Measurements from ENCODE around the gene BRMS1L. TPM values are rescaled to one million over a fixed set of nuclear protein-coding genes. Genes with fewer than 3 reads are reported as not detected.

BRMS1L gene
- total and polyA plus RNA-seq, 2 of the 13 experiments (the other 11 are each of a cell fraction or from before 2014, with no cell fraction given), result 21.1 to 23.8 TPM

DNA sequence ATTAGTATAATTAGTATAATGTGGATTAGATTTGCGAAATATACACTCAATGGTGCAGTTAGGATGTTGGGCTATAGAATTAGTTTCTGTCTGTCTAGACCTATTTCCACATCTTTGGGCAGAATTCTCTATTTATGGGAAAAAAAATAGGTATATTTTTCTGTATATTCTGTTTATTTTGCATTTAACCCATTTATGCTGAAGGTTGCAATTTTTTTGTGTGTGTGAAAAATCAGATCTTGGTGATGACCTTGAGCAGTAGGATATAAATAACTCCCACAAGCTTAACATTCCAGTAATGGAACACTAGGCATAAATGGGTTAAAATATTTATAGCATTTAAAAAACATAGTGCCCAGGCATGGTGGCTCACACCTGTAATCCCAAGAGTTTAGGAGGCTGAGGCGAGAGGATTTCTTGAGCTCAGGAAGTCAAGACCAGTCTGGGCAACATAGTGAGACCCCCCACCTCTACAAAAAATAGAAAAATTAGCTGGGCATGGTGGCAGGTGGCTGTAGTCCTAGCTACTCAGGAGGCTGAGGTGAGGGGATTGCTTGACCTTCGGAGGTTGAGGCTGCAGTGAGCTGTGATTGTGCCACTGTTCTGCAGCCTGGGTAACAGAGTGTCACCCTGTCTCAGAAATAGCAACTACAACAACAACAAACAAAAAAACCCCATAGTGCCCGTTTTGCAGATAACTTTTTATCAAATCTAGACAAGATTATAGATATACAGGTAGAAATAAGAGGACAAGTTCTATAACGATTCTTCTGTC lies 9.3 kb downstream of the BRMS1L start:
- POLR2A ChIA-PET, result interaction anchor here (2.0 kb wide), 1 partner anchor 9 kb away, joined by 21 read pairs; the partner anchor contains the start of gene BRMS1L
- Histone ChIP-seq H3K27me3 (ENCODE audit: control insufficient read depth in 1 of 2, insufficient read depth in 2 of 2, low read length in 2 of 2) (no peaks in the 10 kb centered on the region), H4K20me1 (ENCODE audit: insufficient read depth, low read length) (no peaks in the 10 kb centered on the region), H3K9ac (ENCODE audit: insufficient read depth, low read depth, low read length) (no peak overlapping the region), H3K4me2 (ENCODE audit: low read depth, low read length) (no peak overlapping the region), H3K4me1 (ENCODE audit: insufficient read depth, low read length) (no peaks in the 10 kb centered on the region), H3K79me2 (ENCODE audit: insufficient read depth, low read length) (no peaks in the 10 kb centered on the region), H2AFZ (ENCODE audit: low read length) (no peak overlapping the region), H3K4me3 (replicated peaks in 1 of 3; ENCODE audit: insufficient read depth in 1 of 3, low read depth in 2 of 3, low read length in 3 of 3) (no peak overlapping the region), H3K36me3 (replicated peaks in 1 of 2; ENCODE audit: control insufficient read depth in 1 of 2, insufficient read depth in 2 of 2, low read length in 2 of 2) (peaks cover 25 to 60% of the 10 kb centered on the region in 2 experiments), H3K27ac (ENCODE audit: extremely low read length, insufficient read depth, low read length) (no peak overlapping the region), H3K9me3 (ENCODE audit: low read length) (peaks cover under 1% of the 10 kb centered on the region; the same call in 1 of the 2 replicates)
- BruUV-seq (replicated peaks), result TSS peak; percentile 18
- ATAC-seq (no peak), FAIRE-seq (no peak), DNase-seq (ENCODE audit: low spot score) (no peak)
- WGBS (ENCODE audit: low lambda C conversion rate), result 92% methylated on average over 5 of the region's 5 CpGs
- TF ChIP-seq ZNF562 (CRISPR knock-in tag; IDR thresholded peaks at IDR 0.05; ENCODE audit: borderline replicate concordance) (no peak), ZNF33B (CRISPR knock-in tag; IDR thresholded peaks at IDR 0.05) (no peak), ZNF563 (CRISPR knock-in tag; IDR thresholded peaks at IDR 0.05) (no peak), CERS6 (CRISPR knock-in tag; IDR thresholded peaks at IDR 0.05) (no peak), ZNF326 (CRISPR knock-in tag; IDR thresholded peaks at IDR 0.05; ENCODE audit: borderline replicate concordance) (no peak), ZNF720 (CRISPR knock-in tag; IDR thresholded peaks at IDR 0.05) (no peak), NFYC (CRISPR knock-in tag; IDR thresholded peaks at IDR 0.05) (no peak), ZNF20 (CRISPR knock-in tag; IDR thresholded peaks at IDR 0.05) (no peak), MAFK (conservative IDR thresholded peaks at IDR 0.05 in 1 of 2, IDR thresholded peaks at IDR 0.05 in 1 of 2; ENCODE audit: low read length in 2 of 2) (peak; percentile 77 to 89), ZNF382 (CRISPR knock-in tag; IDR thresholded peaks at IDR 0.05; ENCODE audit: borderline replicate concordance) (peak; percentile 44; the same call in 1 of the 2 replicates), ZNF574 (CRISPR knock-in tag; IDR thresholded peaks at IDR 0.05) (no peak), FLYWCH1 (CRISPR knock-in tag; IDR thresholded peaks at IDR 0.05) (no peak), MAFF (IDR thresholded peaks at IDR 0.05; ENCODE audit: low read depth, low read length) (peak; percentile 83), ZNF253 (CRISPR knock-in tag; IDR thresholded peaks at IDR 0.05; ENCODE audit: borderline replicate concordance) (no peak)
- intact Hi-C loops (cut with micrococcal nuclease; ENCODE audit: unreplicated experiment), result no loop called here
- CTCF ChIA-PET (ENCODE audit: low intra/inter-chr PET ratio, low total read pairs), result no interaction called here
- in situ Hi-C loops (cut with HindIII; ENCODE audit: extremely low pct_ligation_motif_present, low pct_unique_long_range_greater_than_20kb), result no loop called here

Data from HepG2 (cell line).